Fibroblast of skin of left biceps (primary cell): ENCODE measurements around the gene GSTM1.

Experiments
- DNase-seq, 2 experiments: peaks; one replicate each; pipeline ENCODE4 v3.0.0-alpha.2; 2013; ENCODE audit warnings: low read depth in 2 of 2

Gene GSTM1

GRCh38 chr1:109726728-109727373 lies 39.2 kb downstream of the GSTM1 start:
- DNase-seq: no peak

GRCh38 chr1:109728870-109729269 lies 41.3 kb downstream of the GSTM1 start:
- DNase-seq: no peak

- no peak for DNase-seq
Observed at GRCh38 chr1:109730666-109731065, 43.0 kb downstream of the GSTM1 start.

GRCh38 chr1:109732390-109732881 lies 44.8 kb downstream of the GSTM1 start:
- no peak for DNase-seq

- DNase-seq: no peak
Observed at GRCh38 chr1:109733236-109733870, 45.7 kb downstream of the GSTM1 start.

GRCh38 chr1:109739738-109740614 lies 52.4 kb downstream of the GSTM1 start:
- DNase-seq: peak in 1 of 2 experiments; percentile 36

- DNase-seq: no peak
Observed at GRCh38 chr1:109740615-109741373, 53.2 kb downstream of the GSTM1 start, which contains the start of gene GSTM3. TSS of gene GSTM3 (minus strand) at chr1:109741038. CDS start at chr1:109740287, 751 bp downstream.
